Mesothelial cell of epicardium (in vitro differentiated cells): ENCODE data around the gene TIE1. TPM values are rescaled to one million over a fixed set of nuclear protein-coding genes. Genes with fewer than 3 reads are reported as not detected.

Source experiments
- DNase-seq, 2 experiments: peaks; one replicate each; pipeline ENCODE4 v3.0.0; 2021; ENCODE audit warnings: low spot score in 2 of 2; ENCODE audit not compliant: unreplicated experiment in 2 of 2
- H3K27ac Mint-ChIP-seq: 2 replicates; pipeline ENCODE4 v1.8.0; 2021; ENCODE audit warnings: mixed read lengths
- H3K27me3 Mint-ChIP-seq: 2 replicates; pipeline ENCODE4 v1.8.0; 2021; ENCODE audit warnings: low read depth, mixed read lengths
- H3K36me3 Mint-ChIP-seq: 2 replicates; pipeline ENCODE4 v1.8.0; 2021; ENCODE audit warnings: mixed read lengths
- H3K4me1 Mint-ChIP-seq: 2 replicates; pipeline ENCODE4 v1.8.0; 2021; ENCODE audit warnings: mixed read lengths
- H3K4me3 Mint-ChIP-seq: 2 replicates; pipeline ENCODE4 v1.8.0; 2021; ENCODE audit warnings: mild to moderate bottlenecking, moderate library complexity, mixed read lengths
- H3K9me3 Mint-ChIP-seq: 2 replicates; pipeline ENCODE4 v1.8.0; 2021; ENCODE audit warnings: mixed read lengths
- CTCF ChIP-seq: fragments of 200-600 bp; sonication (generic); IDR thresholded peaks from one replicate; pipeline ENCODE4 v1.5.0; 2021; ENCODE audit warnings: antibody characterized with exemption; ENCODE audit not compliant: unreplicated experiment
- total RNA-seq: library from RNA; stranded (reverse); gene quantifications from 3 replicates; pipeline ENCODE4 v1.2.1, GENCODE V29; 2021

Gene TIE1
- total RNA-seq, 1 donor from 2014 or later, result 1.3 TPM

GRCh38 chr1:43312663-43313515, 12.1 kb downstream of the TIE1 start:
- Mint-ChIP-seq H3K27ac (no peak overlapping the region), H3K9me3 (no peaks in the 10 kb centered on the region), H3K4me3 (no peak overlapping the region), H3K36me3 (no peaks in the 10 kb centered on the region), H3K27me3 (no peaks in the 10 kb centered on the region), H3K4me1 (no peaks in the 10 kb centered on the region)
- no peak for TF ChIP-seq CTCF
- no peak for DNase-seq

GRCh38 chr1:43313771-43314170, 13.0 kb downstream of the TIE1 start:
- no peak overlapping the region for H3K27ac Mint-ChIP-seq
- H3K4me1 Mint-ChIP-seq, result no peaks in the 10 kb centered on the region
- H3K36me3 Mint-ChIP-seq, result no peaks in the 10 kb centered on the region
- no peaks in the 10 kb centered on the region for H3K27me3 Mint-ChIP-seq
- no peak overlapping the region for H3K4me3 Mint-ChIP-seq
- no peak for DNase-seq
- H3K9me3 Mint-ChIP-seq, result no peaks in the 10 kb centered on the region
- no peak for TF ChIP-seq CTCF

DNA sequence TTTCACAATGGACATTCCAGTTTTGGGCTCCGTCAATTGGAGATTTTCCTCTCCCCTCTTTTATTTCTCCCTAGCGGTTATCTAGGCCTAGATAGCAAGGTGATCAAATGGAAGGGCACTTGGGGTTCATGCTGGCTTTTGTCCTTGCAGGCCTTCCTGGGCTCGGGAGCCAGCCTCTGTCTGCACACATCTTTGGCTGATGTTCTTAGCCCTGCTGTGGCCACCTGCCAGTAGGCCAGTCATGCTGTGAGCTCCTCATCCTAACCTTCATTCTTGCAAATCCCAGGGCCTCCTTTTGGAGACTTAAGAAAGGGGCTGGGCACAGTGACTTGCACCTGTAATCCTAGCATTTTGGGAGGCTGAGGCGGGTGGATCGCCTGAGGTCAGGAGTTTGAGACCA, 13.5 kb downstream of the TIE1 start:
- TF ChIP-seq CTCF, result no peak
- DNase-seq, result no peak
- H3K4me3 Mint-ChIP-seq, result no peak overlapping the region
- H3K27ac Mint-ChIP-seq, result no peak overlapping the region
- no peaks in the 10 kb centered on the region for H3K27me3 Mint-ChIP-seq
- H3K4me1 Mint-ChIP-seq, result no peaks in the 10 kb centered on the region
- H3K36me3 Mint-ChIP-seq, result no peaks in the 10 kb centered on the region
- H3K9me3 Mint-ChIP-seq, result no peaks in the 10 kb centered on the region

- H3K9me3 Mint-ChIP-seq, result no peaks in the 10 kb centered on the region
- no peaks in the 10 kb centered on the region for H3K36me3 Mint-ChIP-seq
- H3K4me3 Mint-ChIP-seq, result no peak overlapping the region
- no peak for DNase-seq
- H3K27me3 Mint-ChIP-seq, result no peaks in the 10 kb centered on the region
- H3K4me1 Mint-ChIP-seq, result no peaks in the 10 kb centered on the region
- no peak for TF ChIP-seq CTCF
- H3K27ac Mint-ChIP-seq, result no peak overlapping the region
These were observed 14.7 kb downstream of the TIE1 start for GRCh38 chr1:43315481-43315880.

GRCh38 chr1:43315963-43316737, 15.4 kb downstream of the TIE1 start:
- H3K36me3 Mint-ChIP-seq, result no peaks in the 10 kb centered on the region
- H3K4me3 Mint-ChIP-seq, result no peak overlapping the region
- H3K27me3 Mint-ChIP-seq, result no peaks in the 10 kb centered on the region
- no peak for DNase-seq
- TF ChIP-seq CTCF, result no peak
- H3K9me3 Mint-ChIP-seq, result no peaks in the 10 kb centered on the region
- no peak overlapping the region for H3K27ac Mint-ChIP-seq
- H3K4me1 Mint-ChIP-seq, result no peaks in the 10 kb centered on the region
